Activated T-cell treated with anti-CD3 and anti-CD28 coated beads, Interleukin-2, amount 50 U/mL, for 48 hours (primary cell): ENCODE results near the gene PACSIN1.
A peak's percentile ranks its signal among the peaks of the same experiment; 100 is the strongest.

Experiments
- DNase-seq, 2 experiments: peaks; one replicate each; pipeline ENCODE4 v3.0.0-alpha.2; 2020

PACSIN1 gene

DNA sequence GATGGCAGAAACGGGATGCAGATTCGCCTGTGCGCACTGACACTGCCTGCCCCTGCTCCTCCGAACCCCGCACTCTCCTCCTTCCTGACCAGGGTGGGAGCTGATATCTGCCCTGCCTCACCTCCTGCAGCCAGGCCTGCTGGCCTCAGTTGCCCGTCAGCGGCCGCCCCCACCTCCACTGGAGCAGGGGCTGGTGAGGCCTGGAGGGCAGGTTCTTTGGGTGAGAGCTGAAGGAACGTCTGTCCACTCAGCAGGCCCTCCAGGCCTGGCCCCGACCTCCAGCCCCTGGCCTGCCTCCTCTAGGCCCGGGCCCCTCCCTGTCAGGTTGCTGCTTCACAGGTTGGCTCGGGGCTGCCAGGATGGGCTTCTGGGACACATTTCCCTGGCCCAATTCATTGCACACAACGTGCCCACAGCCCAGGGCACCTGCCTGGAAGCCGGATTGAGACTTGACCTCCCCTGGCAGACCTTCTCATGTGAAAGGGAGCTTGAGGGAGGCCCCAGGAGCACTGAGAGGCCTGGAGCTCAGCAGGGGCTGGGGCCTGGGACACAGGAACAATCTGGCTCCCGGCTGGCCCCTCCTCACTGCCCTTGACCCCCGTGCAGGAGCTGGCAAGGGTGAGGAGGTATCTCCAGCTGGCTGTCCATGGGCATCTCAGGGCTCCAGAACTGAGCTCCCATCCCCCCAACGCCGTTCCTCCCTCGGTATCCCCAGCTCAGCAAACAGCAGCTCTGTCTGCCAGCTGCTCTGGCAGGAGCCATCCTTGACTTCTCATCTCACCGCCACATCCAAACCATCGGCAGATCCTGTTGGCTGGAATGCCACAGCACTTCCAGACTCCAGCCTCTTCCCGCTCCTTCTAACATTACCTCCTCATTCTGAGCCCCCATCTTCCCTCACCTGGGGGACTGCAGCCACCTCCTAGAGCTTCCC lies 50.8 kb downstream of the PACSIN1 start:
- DNase-seq: no peak

DNA sequence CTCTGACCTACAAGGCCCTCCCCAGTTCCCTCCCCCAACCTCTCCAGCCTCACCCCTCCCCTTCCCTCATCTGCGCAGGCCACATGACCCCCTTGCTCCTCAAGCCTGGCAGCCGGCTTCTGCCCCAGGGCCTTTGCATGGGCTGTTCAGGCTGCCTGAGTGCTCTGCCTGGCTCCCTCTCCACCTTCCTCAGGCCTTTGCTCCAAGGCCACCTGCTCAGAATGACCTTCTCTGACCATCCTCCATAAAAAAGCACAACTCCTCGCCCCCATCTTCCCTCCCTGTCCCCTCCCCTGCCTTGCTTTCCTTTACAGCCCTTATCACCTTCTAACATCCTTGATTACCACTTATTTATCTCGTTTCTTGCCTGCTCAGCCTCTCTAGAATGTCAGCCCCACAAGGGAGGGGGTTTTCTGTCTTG lies 51.6 kb downstream of the PACSIN1 start:
- no peak for DNase-seq

GRCh38 chr6:34517966-34518365 lies 52.1 kb downstream of the PACSIN1 start:
- DNase-seq: no peak

- no peak for DNase-seq
Measured at GRCh38 chr6:34518669-34519365, 52.9 kb downstream of the PACSIN1 start.

GRCh38 chr6:34519971-34520644 lies 54.2 kb downstream of the PACSIN1 start:
- DNase-seq: no peak

- no peak for DNase-seq
Measured at GRCh38 chr6:34520645-34521462, 55.0 kb downstream of the PACSIN1 start.

DNA sequence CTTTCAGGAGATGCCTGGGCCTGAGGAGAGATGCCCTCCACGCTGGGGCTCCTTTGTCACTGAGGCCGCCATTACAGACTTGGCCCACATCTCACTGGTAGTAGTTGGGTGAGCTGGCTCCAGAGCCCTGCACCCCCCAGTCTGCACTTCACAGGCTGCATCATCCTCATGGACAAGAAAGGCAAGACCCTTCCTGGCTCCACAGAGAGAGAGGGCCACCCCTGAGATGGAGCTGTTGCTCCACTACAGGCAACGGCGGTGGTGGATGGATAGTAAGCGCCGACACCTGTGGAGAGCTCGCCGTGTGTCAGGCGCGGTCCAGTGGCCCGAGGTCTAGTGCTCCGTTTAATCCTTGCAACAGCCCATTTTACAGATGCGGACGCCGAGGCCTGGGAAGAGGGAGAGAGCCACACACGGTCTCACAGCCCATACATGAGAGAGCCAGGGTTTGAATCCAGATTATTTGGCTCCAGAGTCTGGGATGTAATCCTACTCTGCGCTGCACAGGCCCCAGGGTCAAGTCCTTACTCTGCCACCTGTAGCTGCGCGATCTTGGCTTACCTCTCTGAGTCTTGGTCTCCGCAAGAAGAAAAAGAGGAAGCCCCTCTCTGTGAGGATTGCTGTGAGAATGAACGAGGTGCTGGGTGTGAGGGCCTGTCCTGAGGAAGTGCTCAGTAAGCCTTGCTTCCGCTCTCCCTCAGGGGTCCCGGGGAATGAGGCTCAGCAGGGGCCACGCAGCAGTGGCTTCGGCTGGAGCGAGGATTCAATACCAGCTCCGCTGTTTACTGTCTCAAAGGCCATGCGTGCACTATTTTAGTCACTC lies 55.8 kb downstream of the PACSIN1 start:
- no peak for DNase-seq

- no peak for DNase-seq
Measured at GRCh38 chr6:34522761-34523160, 56.9 kb downstream of the PACSIN1 start.

GRCh38 chr6:34523441-34524206 lies 57.7 kb downstream of the PACSIN1 start:
- DNase-seq: no peak

DNA sequence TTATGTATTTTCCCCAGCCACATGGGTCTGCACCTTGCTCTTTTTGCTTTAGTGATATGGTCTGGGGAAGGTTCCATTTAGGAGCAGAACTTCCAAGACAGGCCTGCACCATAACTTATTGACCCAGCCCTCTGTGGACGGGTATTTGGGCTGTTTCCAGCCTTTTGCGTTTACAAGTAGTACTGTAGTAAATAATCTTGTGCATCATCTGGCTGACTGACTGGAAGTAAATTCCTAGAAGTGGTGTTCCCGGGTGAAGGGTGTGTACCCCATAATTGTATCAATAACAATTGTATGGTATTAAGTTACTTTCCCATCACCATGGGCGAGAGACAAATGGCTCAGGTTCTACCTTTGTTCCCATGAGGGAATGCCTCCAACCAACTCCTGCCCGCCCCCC lies 58.6 kb downstream of the PACSIN1 start:
- no peak for DNase-seq

GRCh38 chr6:34524971-34525370 lies 59.1 kb downstream of the PACSIN1 start:
- no peak for DNase-seq

GRCh38 chr6:34525431-34526175 lies 59.7 kb downstream of the PACSIN1 start:
- DNase-seq: no peak

GRCh38 chr6:34526241-34526972 lies 60.5 kb downstream of the PACSIN1 start:
- DNase-seq: no peak

DNA sequence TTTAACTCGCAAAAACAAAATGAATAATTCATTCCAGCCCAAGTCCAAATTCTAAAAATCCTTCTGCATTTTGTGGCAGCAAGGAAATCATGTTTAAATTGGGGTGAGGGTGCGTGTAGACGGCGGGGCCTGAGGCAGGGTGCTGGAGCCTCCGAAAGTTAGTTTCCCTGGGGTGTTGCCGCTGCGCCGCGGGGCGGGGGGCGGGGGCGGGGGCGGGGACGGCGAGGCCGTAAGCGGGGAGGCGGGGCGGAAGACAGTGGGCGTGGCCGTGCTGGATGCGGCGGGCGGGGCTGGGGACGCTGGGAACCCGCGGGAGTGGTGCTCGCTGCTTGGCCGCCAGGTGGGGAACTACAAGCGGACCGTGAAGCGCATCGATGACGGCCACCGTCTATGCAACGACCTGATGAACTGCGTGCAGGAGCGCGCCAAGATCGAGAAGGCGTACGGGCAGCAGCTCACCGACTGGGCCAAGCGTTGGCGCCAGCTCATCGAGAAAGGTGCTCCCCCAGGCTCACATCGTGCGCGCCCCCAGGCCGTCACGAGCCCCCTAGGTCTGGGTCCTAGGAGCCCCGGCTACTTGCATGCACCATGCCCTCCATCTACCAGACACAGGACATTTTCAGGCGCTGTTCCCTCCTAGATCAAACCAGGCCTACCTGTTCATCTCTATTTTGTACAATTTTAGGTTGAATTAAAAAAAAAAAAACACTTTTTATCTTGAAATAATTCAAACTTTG lies 61.3 kb downstream of the PACSIN1 start:
- DNase-seq: peak; percentile 97 to 98

DNA sequence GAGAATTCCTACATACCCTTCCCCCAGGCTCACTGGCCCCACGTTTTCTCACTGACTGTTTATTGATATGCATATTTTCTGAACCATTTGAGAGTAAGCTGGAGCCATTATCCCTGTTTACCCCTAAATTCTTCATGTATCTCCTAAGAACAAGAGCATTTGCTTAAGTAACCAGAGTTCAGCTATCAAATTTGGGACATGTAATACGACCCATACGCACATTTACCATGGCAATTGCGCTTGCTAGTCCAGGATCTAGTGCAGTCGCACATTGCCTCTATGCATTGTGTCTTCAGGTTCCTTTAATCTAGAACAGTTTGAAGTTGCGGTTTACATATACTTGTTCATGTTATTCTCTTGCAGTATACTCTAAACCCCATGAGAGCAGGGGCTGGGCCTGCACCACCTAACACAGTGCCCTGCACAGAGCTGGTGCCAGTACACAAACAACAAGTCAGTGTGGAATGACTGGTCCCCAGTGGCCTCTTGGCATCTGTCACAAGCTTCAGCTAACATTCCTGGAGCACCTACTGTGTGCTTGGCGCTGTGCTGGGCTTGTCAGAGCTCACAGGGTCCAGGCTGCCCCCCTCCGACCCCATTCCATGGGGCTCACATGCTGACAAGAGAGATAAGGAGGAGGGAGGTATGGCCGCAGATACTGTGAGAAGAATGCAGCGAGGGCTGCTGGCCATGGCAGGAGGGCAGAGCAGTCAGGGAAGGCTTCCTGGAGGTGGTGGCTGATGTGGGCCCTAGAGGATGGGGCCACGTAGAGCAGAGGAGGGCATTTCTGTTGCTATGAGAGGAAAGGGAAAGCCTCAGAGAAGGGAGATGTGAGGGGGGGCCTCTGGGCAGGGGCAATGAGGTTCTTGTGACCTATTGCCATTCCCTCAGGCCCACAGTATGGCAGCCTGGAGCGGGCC lies 62.1 kb downstream of the PACSIN1 start:
- no peak for DNase-seq

- DNase-seq: no peak
Measured at GRCh38 chr6:34528996-34529664, 63.3 kb downstream of the PACSIN1 start.
